NCI-H2227 (cell line): ENCODE data around the gene C1QC.

Experiments
- DNase-seq: peaks from one replicate; lab custom pipeline; 2025; ENCODE audit not compliant: unreplicated experiment; lab: John Stamatoyannopoulos, UW

Gene C1QC

GRCh38 chr1:22677931-22678896, 34.8 kb downstream of the C1QC start:
- DNase-seq: no peak

- DNase-seq: no peak
Observed at GRCh38 chr1:22680726-22681125, 37.3 kb downstream of the C1QC start.

GRCh38 chr1:22681556-22682276, 38.3 kb downstream of the C1QC start:
- no peak for DNase-seq

- DNase-seq: no peak
Observed at GRCh38 chr1:22683547-22683946, 40.1 kb downstream of the C1QC start.

GRCh38 chr1:22685591-22686059, 42.2 kb downstream of the C1QC start:
- DNase-seq: peak; percentile 45

- no peak for DNase-seq
Observed at GRCh38 chr1:22687191-22687590, 43.8 kb downstream of the C1QC start.

GRCh38 chr1:22688466-22688865, 45.0 kb downstream of the C1QC start:
- DNase-seq: no peak

GRCh38 chr1:22689505-22689904, 46.1 kb downstream of the C1QC start:
- DNase-seq: no peak

- DNase-seq: no peak
Observed at GRCh38 chr1:22691031-22691753, 47.8 kb downstream of the C1QC start.

GRCh38 chr1:22694172-22694571, 50.7 kb downstream of the C1QC start:
- DNase-seq: no peak

GRCh38 chr1:22696610-22697009, 53.2 kb downstream of the C1QC start:
- DNase-seq: no peak
